NCI-H82 treated with DMSO at 0.1 percent for 48 hours (cell line): ENCODE data around the gene RTP5.
"Not testable (repeated sequence)": the region's sequence is repeated elsewhere in the genome, so short reads cannot be mapped to it uniquely, and the experiment has no call there.

Experiments
- DNase-seq: peaks from one replicate; lab custom pipeline; 2025; ENCODE audit not compliant: unreplicated experiment; lab: John Stamatoyannopoulos, UW

RTP5 gene

GRCh38 chr2:241922411-241922810 is 52.9 kb downstream of the RTP5 start:
- DNase-seq = no peak

- not testable (repeated sequence) for DNase-seq
These were observed 53.5 kb downstream of the RTP5 start for GRCh38 chr2:241922816-241923601.
